AG09309 (cell line): ENCODE measurements around the gene IFITM2.

ENCODE experiments used
- DNase-seq: peaks from one replicate; pipeline ENCODE4 v3.0.0-alpha.2; 2010; ENCODE audit warnings: low read depth
- H3K4me3 ChIP-seq: 2 replicates; pipeline ENCODE4 v1.5.1; 2011; ENCODE audit warnings: mild to moderate bottlenecking, low read depth, low read length, moderate library complexity; ENCODE audit not compliant: control insufficient read depth
- TF ChIP-seq, protein P1 (sequence below): IDR thresholded peaks from 2 replicates; pipeline ENCODE4 v1.5.1; 2011; ENCODE audit warnings: mild to moderate bottlenecking, low read depth, low read length, inconsistent platforms; ENCODE audit not compliant: insufficient read depth, control insufficient read depth; ENCODE audit errors: missing control alignments

IFITM2 gene

DNA sequence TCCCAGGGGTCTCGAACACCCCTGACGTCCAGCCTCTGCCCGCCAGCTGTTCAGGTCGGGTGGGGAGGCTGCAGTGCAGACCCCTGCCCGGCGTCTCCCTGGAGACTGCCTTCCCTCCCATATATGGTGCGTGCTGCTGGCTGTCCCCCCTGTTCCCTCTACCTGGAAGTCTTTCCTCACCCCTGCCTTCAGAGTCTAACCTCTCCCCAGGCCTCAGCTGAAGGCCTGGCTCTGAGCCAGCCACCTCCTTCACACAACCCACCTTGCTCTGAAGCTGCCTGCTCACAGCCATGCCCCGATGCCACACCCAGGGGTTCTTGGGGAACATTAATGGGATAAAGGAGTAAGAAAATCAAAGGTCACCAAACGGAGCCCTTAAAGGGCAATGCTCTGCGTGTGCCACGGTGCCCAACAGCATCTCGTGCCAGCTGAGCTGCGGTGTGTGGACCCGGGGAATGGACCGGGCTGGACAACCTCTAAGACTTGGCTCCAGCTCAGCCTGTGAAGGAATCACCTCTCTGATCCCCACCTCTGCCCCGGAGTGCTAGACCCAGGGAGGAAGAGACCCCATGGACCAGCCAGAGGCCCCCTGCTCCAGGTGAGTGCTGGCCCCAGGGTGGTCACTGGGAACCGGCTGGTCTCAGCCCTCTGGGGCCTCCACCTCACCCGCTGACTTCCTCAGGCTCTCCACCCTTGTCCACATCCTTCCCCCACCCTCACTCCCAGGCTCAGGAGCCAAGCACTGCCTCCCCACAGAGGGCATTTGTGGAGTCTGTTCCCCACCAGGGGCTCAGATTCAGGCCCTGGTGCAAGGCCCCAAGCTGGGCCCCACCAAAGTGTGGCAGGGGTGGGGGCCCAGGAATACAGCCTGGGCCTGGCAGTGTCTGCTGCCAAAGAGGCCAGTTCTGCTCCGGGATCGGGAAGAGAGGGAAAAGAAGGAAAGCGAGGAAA lies 29.3 kb upstream of the IFITM2 start, which contains the start of gene NLRP6:
Gene NLRP6 (plus strand): TSS at position 407 of the 951 bp plus-strand sequence. CDS start 163 bp downstream, at position 570.
- TF ChIP-seq, protein P1, sequence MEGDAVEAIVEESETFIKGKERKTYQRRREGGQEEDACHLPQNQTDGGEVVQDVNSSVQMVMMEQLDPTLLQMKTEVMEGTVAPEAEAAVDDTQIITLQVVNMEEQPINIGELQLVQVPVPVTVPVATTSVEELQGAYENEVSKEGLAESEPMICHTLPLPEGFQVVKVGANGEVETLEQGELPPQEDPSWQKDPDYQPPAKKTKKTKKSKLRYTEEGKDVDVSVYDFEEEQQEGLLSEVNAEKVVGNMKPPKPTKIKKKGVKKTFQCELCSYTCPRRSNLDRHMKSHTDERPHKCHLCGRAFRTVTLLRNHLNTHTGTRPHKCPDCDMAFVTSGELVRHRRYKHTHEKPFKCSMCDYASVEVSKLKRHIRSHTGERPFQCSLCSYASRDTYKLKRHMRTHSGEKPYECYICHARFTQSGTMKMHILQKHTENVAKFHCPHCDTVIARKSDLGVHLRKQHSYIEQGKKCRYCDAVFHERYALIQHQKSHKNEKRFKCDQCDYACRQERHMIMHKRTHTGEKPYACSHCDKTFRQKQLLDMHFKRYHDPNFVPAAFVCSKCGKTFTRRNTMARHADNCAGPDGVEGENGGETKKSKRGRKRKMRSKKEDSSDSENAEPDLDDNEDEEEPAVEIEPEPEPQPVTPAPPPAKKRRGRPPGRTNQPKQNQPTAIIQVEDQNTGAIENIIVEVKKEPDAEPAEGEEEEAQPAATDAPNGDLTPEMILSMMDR = no peak
- no peak for DNase-seq

DNA sequence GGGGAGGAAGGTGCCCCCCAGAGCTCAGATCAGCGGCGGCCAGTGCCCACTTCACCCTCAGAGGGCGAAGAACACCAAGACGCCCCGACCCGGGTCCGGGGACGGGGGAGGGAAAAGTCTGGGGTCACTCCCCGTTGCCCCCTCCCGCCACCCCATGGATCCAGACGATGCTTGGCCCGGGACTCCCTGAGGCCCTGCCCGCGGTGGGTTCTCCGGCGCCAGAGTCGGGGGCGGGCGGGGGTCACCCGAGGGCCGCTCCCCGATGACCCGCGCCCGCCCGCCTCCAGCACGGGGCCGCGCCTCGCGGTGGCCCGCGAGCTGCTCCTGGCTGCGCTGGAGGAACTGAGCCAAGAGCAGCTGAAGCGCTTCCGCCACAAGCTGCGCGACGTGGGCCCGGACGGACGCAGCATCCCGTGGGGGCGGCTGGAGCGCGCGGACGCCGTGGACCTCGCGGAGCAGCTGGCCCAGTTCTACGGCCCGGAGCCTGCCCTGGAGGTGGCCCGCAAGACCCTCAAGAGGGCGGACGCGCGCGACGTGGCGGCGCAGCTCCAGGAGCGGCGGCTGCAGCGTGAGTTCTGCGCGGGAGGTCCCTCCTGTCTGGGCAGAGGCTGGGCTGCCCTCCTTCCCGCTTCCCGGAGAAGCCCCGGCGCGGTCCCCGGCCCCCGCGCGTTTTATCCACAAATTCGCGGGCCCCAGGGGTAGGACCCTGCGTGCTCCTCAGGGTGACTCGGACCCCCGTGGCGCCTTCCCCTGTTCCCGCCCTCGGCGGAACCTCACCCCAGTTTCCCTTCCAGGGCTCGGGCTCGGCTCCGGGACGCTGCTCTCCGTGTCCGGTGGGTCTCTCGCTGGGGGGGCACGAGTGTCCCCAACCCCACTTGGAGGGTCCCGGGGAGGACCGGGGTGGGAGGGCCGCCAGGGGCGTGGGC lies 28.3 kb upstream of the IFITM2 start:
- DNase-seq = no peak
- H3K4me3 ChIP-seq = no peak overlapping the region
- TF ChIP-seq, protein P1 = no peak

More for the DNA sequence above, 29.3 kb upstream of the IFITM2 start, which contains the start of gene NLRP6:
- H3K4me3 ChIP-seq = no peak within 1 kb of the TSS

DNA sequence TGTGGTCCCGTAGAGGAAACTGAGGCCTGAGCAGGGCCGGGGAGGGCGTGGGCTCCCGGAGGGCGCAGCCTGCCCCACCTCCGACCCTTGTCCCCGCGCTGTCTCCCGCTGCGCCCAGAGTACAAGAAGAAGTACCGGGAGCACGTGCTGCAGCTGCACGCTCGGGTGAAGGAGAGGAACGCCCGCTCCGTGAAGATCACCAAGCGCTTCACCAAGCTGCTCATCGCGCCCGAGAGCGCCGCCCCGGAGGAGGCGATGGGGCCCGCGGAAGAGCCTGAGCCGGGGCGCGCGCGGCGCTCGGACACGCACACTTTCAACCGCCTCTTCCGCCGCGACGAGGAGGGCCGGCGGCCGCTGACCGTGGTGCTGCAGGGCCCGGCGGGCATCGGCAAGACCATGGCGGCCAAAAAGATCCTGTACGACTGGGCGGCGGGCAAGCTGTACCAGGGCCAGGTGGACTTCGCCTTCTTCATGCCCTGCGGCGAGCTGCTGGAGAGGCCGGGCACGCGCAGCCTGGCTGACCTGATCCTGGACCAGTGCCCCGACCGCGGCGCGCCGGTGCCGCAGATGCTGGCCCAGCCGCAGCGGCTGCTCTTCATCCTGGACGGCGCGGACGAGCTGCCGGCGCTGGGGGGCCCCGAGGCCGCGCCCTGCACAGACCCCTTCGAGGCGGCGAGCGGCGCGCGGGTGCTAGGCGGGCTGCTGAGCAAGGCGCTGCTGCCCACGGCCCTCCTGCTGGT lies 27.5 kb upstream of the IFITM2 start:
- no peak for DNase-seq
- TF ChIP-seq, protein P1 = no peak
- H3K4me3 ChIP-seq = no peak overlapping the region

DNA sequence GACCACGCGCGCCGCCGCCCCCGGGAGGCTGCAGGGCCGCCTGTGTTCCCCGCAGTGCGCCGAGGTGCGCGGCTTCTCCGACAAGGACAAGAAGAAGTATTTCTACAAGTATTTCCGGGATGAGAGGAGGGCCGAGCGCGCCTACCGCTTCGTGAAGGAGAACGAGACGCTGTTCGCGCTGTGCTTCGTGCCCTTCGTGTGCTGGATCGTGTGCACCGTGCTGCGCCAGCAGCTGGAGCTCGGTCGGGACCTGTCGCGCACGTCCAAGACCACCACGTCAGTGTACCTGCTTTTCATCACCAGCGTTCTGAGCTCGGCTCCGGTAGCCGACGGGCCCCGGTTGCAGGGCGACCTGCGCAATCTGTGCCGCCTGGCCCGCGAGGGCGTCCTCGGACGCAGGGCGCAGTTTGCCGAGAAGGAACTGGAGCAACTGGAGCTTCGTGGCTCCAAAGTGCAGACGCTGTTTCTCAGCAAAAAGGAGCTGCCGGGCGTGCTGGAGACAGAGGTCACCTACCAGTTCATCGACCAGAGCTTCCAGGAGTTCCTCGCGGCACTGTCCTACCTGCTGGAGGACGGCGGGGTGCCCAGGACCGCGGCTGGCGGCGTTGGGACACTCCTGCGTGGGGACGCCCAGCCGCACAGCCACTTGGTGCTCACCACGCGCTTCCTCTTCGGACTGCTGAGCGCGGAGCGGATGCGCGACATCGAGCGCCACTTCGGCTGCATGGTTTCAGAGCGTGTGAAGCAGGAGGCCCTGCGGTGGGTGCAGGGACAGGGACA lies 26.7 kb upstream of the IFITM2 start:
- TF ChIP-seq, protein P1 = no peak
- no peak overlapping the region for H3K4me3 ChIP-seq
- no peak for DNase-seq

DNA sequence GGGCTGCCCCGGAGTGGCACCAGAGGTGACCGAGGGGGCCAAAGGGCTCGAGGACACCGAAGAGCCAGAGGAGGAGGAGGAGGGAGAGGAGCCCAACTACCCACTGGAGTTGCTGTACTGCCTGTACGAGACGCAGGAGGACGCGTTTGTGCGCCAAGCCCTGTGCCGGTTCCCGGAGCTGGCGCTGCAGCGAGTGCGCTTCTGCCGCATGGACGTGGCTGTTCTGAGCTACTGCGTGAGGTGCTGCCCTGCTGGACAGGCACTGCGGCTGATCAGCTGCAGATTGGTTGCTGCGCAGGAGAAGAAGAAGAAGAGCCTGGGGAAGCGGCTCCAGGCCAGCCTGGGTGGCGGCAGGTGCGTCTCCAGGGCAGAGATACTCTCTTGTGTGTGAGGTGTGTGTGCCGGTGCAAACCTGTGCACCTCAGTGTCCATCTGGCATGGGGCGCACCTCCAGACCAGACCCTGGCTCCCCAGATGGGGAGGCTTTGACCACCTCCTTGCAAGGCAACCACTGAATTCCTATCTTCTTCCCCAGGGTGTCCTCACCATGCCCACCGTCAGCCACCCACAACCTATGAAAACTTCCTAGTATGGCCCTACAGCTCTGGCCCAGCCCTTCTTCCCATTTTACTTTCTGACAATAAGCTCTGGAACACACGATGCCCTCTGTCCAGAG lies 26.0 kb upstream of the IFITM2 start:
- no peak for DNase-seq
- H3K4me3 ChIP-seq = no peak overlapping the region
- TF ChIP-seq, protein P1 = no peak
